Brain microvascular endothelial cell (primary cell): ENCODE measurements around the gene BTBD6.

Experiments used
- DNase-seq: peaks from one replicate; pipeline ENCODE4 v3.0.0-alpha.2; 2020
- H3K27ac ChIP-seq: fragments of 250-450 bp; sonication (Bioruptor Pico); 2 replicates; pipeline ENCODE4 v1.5.1; 2020; ENCODE audit warnings: mild to moderate bottlenecking, moderate library complexity
- H3K27me3 ChIP-seq: fragments of 250-450 bp; sonication (Bioruptor Pico); replicated peaks from 2 replicates; pipeline ENCODE4 v1.5.1; 2020; ENCODE audit warnings: mild to moderate bottlenecking
- H3K36me3 ChIP-seq: fragments of 250-450 bp; sonication (Bioruptor Pico); replicated peaks from 2 replicates; pipeline ENCODE4 v1.5.1; 2020; ENCODE audit warnings: mild to moderate bottlenecking
- H3K4me3 ChIP-seq: 2 replicates; pipeline ENCODE4 v1.5.1; 2011; ENCODE audit warnings: low read depth, mild to moderate bottlenecking, control low read depth, low read length, moderate library complexity
- in situ Hi-C: cut with HindIII; loops from 2 replicates; pipeline ENCODE4 v1.10.0; 2017; ENCODE audit warnings: low sequenced_read_pairs, low pct_ligation_motif_present
- TF ChIP-seq, protein P1 (sequence below): IDR thresholded peaks from 2 replicates; pipeline ENCODE4 v1.5.1; 2011; ENCODE audit warnings: low read depth, mild to moderate bottlenecking, moderate library complexity, low read length, control low read depth, inconsistent platforms; ENCODE audit errors: missing control alignments

BTBD6 gene

DNA sequence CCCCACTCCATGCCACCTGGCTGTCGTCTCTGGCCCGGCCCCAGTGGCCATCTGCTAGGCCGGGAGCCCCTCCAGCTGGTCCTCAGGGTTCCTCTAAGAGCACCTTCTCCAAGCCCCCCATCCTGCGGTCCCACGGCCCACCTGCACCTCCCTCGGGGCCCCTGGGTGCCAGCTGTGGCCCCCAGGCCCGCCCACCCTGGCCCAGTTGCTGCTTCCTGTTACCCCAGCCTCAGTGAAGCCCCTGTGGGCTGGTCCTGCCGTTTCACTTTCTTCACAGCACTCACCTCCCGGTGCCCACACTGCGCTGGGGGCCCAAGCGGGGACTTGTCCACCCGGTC, 39.6 kb upstream of the BTBD6 start:
- Histone ChIP-seq H3K27ac (no peak overlapping the region), H3K4me3 (no peak overlapping the region), H3K27me3 (no peaks in the 10 kb centered on the region), H3K36me3 (peaks cover 4% of the 10 kb centered on the region)
- no peak for DNase-seq
- in situ Hi-C loops = no loop called here
- TF ChIP-seq, protein P1, sequence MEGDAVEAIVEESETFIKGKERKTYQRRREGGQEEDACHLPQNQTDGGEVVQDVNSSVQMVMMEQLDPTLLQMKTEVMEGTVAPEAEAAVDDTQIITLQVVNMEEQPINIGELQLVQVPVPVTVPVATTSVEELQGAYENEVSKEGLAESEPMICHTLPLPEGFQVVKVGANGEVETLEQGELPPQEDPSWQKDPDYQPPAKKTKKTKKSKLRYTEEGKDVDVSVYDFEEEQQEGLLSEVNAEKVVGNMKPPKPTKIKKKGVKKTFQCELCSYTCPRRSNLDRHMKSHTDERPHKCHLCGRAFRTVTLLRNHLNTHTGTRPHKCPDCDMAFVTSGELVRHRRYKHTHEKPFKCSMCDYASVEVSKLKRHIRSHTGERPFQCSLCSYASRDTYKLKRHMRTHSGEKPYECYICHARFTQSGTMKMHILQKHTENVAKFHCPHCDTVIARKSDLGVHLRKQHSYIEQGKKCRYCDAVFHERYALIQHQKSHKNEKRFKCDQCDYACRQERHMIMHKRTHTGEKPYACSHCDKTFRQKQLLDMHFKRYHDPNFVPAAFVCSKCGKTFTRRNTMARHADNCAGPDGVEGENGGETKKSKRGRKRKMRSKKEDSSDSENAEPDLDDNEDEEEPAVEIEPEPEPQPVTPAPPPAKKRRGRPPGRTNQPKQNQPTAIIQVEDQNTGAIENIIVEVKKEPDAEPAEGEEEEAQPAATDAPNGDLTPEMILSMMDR = no peak

DNA sequence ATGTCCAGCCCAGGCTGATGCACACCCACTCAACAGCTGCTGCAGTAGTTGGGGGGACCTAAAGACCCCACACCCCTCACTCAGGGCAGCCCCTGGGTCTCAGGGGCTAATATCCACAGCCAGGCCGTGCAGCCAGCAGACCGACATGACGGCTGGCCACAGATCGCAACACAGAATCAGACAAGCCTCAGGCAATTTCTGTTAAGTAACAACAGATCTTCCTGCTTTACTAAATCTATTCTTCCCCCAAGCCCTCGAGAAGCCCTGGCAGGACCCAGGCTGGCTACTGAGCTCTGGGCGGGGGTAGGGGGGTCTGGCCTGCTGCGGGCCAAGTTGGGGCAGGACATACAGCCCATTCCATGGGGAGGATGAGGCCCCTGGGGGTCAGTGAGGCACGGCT, 39.2 kb upstream of the BTBD6 start:
- no peak overlapping the region for H3K4me3 ChIP-seq
- TF ChIP-seq, protein P1 = no peak
- DNase-seq = no peak
- no peak overlapping the region for H3K27ac ChIP-seq
- no peaks in the 10 kb centered on the region for H3K27me3 ChIP-seq
- in situ Hi-C loops = no loop called here
- peaks cover 4% of the 10 kb centered on the region for H3K36me3 ChIP-seq

DNA sequence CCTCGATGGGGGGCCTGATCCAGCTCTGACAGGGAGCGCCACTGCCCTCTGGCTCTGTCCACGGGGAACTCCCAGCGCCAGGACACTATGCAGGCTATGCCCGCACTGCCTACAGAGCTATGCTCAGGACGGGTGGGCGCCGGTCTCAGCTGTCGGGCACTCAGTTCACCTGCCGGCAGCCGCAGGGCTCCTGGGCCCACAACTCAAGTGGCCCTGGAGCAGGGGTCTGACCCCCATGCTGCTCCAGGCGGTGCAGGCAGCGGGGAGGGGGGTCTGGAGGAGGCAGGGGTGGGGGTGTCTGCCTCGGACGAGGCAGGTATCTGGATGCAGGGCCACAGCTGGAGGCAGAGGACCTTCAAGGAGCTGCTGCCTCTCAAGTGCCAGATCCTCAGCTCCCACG, 38.7 kb upstream of the BTBD6 start:
- in situ Hi-C loops = no loop called here
- peaks cover 4% of the 10 kb centered on the region for H3K36me3 ChIP-seq
- TF ChIP-seq, protein P1 = no peak

DNA sequence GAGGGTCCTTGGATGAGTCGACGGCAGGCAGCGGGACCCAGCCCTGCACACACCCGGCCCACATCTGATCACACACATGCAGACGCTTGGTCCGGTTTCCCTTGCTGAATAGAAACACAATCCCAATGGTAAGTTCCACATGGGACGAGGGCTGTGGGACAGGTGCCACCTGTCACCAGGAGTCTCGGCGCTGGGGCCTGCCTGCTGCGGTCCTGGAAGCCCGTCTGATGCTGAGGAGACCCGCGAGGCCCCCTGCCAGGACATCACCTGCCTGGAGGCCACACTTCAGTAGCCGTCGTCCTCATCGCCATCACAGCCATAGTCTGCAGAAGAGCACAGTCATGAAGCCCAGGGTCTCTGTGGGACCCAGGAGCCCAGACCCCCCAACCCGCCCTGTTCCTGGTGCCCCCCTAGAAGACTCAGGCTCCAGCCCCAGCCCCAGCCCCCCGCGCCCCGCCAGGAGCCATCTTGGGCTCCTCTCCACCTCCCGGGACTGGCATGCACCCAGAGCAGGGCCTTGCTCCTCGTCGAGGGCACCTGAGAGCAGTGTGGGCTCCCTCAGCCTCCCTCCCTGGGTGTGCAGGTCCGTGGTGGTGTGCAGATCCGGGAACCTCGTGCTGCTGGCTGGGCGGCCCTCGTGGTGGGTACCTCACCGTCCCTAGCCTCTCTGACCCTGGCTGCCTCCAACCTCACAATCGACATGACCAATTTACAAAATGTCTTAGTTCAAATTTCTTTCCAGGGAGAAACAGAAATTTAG, 37.9 kb upstream of the BTBD6 start:
- Histone ChIP-seq H3K27me3 (no peaks in the 10 kb centered on the region), H3K27ac (no peak overlapping the region), H3K36me3 (peaks cover 4% of the 10 kb centered on the region), H3K4me3 (no peak overlapping the region)
- in situ Hi-C loops = no loop called here
- TF ChIP-seq, protein P1 = no peak
- DNase-seq = no peak

More for the DNA sequence above, 38.7 kb upstream of the BTBD6 start:
- DNase-seq = no peak
- H3K27ac ChIP-seq = no peak overlapping the region
- no peak overlapping the region for H3K4me3 ChIP-seq
- no peaks in the 10 kb centered on the region for H3K27me3 ChIP-seq

DNA sequence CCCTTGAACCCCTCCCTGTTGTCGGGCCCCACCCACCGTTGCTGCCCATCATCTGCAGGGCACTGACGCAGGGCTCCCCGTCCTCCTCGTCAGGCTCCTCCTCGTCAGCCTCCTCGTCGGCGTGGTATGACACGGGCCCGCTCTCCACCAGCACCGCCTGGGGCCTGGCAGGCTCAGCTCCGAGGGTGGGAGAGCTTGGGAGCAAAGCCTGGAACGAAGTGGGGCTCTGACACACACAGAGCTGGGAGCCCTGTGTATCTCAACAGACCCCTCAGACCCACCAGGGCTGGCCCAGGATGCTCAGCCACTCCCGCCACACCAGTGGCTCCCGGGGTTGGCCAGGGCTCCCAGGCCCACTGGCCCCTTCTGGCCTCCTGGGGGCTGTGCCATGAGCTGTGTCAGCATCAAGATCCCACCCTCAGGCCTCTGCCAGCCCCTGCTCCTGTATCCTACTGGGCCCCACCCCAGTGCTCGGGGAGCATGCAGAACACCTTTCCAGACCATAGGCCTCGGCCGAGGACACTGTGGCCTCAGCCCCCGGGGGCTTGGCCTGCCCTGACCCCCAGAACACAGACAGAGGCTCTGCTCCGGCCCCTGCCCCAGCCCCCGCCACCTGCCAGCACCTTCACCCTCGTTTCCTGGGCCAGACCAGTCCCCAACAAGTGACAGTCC, 37.1 kb upstream of the BTBD6 start:
- DNase-seq = no peak
- in situ Hi-C loops = no loop called here
- Histone ChIP-seq H3K27ac (no peak overlapping the region), H3K4me3 (no peak overlapping the region), H3K36me3 (peaks cover 4% of the 10 kb centered on the region), H3K27me3 (no peaks in the 10 kb centered on the region)
- TF ChIP-seq, protein P1 = no peak
